GM18873 (cell line): ENCODE measurements around the gene SLC38A1.
"Not testable (repeated sequence)": the region's sequence is repeated elsewhere in the genome, so short reads cannot be mapped to it uniquely, and the experiment has no call there.

Source experiments
- ATAC-seq: cut with Tn5 transposase; IDR thresholded peaks from one replicate; pipeline ENCODE4 v1.9.1; 2021; ENCODE audit warnings: mild to moderate bottlenecking, moderate library complexity, moderate number of reproducible peaks; ENCODE audit not compliant: unreplicated experiment, low FRiP score

Gene SLC38A1

DNA sequence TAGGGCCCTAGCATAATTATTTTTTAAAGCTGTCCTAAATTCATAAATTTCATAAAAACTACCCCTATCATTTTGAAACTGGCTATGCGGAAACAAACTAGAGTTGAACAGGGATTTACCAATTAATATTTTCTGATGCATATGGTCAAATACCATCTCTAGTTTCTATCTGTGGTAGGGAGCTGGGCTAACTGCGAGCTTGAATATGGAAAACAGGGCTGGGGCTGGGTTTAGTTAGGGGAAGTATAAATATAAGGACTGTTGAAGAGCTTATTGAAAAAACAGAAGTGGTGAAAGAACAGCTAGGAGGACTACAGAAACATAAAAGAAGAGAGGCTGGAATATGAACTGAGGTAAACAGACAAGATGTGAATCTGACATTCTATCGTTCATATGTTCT lies 91.8 kb downstream of the SLC38A1 start:
- no peak for ATAC-seq

DNA sequence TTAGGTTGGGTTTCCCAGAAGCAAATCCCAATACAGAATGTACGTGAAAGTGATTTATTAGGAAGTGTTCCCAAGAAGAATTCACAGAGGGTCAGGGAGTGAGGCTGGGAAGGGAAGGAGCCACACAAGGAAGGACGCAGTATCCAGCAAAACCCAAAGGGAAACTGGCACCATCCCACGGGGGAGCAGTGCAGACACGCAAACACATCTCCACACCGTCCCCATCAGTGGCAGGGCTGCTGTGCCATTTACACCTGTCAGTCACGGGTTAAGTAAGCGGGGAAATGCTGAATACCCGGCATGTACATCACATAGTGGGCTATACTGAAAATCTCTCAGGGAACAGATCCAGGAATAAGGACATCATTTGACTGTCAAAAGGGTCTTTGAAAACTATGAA lies 93.9 kb downstream of the SLC38A1 start:
- ATAC-seq, result no peak

DNA sequence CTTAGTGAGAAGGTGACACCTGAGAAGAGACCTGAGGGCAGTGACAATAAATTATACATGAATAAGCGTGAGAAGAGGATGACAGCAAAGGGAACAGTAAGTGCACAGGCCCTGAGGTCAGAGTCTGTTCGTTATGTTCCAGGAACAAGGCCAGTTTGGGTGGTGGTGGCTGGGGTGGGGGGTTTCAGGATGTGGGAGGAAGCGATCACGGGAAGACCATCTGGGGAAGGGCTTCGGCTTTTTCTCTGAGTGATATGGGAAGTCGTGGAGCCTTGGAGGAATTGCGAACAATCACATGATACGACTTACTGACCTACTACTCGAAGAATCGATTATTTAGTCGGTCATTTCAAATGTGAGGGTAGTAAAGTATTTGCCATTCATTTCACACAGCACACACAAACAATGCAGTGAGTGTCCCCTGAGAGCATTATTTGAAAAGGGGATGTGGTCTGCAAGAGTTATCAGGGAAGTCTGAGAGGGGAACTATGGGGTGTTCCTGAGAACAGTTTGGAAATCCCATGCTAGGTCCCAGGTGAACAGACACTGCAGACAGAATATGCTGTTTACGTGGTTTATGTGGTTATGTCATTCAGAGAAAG lies 94.7 kb downstream of the SLC38A1 start:
- ATAC-seq, result no peak

DNA sequence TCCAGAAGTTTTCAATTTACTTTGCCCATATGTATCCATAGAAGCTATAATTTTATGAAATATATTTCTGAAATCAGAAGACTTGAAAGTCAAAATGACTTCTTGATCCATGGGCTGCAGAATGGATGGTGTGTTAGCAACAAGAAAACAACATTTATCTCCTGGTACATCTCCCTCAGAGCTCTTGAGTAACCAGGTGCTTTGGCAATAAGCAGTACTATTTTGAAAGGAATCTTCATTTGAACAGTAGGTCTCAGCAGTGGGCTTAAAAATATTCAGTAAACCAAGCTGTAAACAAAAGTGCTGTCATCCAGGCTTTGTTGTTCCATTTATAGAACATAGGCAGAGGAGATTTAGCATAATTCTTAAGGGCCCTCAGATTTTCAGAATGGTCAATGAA lies 100.4 kb downstream of the SLC38A1 start:
- ATAC-seq, result no peak

DNA sequence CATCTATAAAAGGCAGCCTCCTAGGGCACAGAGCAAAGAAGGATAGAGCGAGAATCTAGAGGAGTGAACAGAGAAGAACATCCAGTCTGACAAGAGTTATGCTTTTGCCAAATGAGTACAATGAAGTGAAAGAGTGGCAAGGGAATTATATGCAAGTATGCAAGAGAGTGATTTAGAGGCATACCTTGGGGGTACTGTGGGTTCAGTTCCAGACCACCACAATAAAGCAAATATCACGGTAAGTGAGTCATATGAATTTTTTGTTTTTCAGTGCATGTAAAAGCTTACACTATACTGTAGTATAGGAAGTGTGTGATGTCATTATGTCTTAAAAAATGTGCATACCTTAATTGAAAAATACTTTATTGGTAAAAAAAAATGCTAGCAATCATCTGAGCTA lies 101.4 kb downstream of the SLC38A1 start:
- ATAC-seq, result no peak

DNA sequence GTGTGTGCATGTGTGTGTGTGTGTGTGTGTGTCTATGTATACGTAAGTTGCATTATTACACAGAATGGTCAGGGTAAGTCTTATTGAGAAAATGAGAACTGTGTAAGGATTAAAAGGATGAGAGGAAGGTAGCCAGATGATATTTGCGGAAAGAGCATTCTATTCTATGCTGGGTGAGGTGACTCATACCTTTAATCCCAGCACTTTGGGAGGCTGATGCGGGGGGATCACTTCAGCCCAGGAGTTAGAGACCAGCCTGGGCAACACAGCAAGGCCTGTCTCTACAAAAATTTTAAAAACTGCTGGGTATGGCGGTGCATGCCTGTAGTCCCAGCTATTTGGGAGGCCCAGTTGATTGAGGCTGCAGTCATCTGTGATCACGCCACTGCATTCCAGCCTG lies 103.7 kb downstream of the SLC38A1 start:
- ATAC-seq, result no peak

DNA sequence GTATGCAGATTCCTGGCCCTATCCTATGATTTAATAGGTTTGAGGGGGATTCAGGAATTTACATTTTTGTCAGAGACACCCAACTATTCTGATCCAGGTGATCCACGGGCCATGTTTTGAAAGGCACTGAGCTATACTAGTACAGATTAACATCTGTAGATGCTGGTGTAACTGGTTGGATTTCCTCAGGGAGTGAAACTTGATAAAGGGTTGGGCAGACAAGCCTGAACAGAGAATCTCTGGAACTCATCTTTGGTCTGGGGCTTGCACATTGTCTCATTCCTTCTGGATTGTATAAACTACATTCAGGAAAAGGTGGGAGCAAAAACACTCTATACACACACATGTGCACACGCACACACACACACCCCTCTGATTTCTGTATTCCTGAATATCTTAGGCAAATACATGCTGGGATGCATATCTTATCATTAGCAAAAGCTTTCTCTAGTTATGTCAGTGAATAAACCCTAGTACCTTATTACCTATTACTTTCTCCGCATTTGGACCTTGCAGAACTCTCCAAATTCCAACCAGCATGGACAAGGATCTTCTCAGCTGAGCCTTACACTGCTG lies 104.6 kb downstream of the SLC38A1 start:
- no peak for ATAC-seq

DNA sequence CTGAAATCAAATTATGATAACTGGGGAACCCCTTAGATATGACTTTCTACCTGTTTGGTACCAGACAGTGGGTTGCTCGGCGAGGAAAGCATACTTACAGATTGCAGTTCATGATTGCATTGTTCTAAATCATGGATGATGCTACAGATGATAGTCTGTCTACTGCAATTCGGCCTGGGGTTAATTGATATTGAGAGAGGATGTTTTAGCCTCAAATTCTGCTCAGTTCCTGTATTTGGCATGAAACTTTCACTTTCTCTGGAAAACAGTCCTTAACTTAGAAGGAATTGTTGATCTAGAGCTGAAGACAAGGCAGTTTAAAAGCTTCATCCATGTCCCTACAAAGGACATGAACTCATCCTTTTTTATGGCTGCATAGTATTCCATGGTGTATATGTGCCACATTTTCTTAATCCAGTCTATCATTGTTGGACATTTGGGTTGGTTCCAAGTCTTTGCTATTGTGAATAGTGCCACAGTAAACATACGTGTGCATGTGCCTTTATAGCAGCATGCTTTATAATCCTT lies 106.2 kb downstream of the SLC38A1 start:
- not testable (repeated sequence) for ATAC-seq

DNA sequence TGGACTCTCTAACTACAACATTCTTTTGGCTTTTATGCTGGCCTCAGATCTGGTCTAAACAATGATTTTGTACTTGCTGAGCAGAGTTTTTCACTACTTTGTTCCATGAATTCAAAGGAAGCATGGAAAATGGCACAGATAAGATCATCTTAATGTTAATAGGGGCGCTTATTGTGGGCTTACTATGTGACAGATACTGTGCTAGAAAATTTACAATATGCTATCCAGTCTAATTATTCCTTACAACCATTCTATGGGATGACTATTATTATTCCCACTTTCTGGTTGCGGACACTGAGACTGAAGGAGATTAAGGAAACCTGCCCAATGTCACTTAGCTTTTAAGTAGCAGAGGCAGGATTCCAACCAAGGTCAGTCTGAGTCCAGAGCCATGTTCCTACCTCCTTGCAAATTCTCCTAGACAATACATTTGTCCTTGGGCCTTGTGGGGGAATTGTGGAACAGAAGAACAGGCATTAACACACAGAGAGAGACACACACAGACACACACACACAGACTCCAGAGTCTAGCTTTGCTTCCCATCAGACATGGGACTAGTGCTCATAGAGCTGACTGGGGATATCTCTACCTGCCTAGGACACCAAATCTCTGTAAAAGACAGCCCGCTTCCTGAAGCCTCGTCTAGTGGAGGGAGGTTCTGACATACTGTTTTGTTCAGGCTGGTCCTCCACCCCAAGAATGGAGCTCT lies 107.7 kb downstream of the SLC38A1 start:
- no peak for ATAC-seq

DNA sequence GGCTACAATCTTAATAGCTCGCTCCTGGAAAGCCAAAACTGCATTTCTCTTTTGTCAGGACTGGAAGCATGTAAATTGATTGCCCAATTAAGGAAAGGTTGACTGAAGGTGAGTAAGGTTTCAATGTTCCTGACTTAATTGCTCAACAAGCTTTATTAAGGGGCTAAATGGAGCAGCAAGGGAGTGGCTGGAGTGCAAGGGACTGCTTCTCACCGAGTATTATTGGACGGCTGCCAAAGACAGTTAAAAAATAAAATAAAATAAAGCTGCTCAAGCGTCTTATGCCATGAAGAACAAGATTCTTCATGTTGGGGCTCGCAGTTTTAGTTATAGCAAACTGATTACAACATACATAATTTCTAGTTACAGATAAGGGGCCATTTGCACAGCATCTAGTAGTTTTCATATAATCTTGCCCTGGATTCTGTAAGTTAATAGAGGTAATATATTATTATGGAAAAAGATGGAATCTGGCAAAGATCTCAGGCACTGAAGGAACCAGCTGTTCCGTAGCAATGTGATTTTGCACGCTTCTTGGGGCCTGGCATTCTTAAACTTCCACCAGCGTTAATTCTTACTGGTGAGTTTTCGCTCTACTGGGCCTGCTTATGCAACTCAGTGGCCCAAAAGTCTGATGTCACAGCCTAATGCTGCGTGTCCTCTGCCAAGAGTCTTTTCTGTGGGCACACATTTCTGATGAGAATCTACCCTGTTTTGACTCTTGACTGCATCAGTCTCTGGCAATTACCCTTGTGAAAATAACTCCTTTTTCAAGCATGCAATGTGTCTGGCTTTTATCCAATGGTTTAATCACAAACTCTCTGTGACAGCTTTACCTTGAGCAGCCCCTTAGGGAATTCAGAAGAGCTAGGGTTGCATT lies 108.5 kb downstream of the SLC38A1 start:
- no peak for ATAC-seq

DNA sequence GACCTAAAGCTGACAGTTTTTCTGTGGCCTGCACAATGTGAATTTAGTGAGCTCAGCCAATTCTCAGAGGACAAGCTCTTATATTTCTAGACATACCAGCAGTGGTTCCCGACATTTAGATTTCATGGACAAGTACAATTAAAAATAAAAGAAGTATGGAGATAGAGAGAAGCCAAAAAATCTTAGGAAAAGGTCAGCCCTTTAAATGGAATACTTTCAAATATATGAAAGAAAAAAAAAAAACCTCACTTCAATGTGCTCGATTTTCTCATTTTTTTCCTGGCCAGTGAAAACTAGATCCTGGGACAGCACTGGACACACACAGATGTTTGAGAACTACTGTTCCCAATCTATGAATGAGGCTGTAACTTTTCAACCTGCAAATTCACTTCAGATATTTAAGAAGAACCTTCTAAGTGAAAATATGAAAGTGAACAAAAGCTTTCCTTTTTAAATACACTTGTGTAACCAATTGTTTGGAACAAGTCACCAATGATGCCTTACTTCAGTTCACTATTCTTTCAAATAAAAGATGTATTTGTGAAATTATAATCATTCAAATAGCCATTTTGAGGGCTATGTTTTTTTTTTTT lies 109.4 kb downstream of the SLC38A1 start:
- ATAC-seq, result no peak

DNA sequence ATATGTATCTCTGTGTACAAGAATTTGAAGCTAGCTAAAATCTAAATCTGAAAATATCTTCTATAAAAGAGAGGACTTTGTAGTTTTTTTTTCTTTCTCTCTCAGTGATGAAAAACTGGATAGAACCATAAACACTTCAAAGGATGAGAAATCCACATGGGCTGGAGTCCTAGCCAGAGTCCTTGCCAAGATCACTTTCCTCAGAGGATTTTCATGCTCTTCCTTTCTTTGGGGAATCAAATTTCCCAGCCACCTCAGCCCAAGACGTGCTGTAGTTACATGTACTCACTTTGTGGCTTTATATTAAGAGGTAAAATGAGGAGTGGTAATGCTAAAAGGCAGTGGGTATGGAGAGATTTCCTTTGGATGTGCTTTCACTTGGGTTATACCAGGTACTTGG lies 110.3 kb downstream of the SLC38A1 start:
- ATAC-seq, result no peak

DNA sequence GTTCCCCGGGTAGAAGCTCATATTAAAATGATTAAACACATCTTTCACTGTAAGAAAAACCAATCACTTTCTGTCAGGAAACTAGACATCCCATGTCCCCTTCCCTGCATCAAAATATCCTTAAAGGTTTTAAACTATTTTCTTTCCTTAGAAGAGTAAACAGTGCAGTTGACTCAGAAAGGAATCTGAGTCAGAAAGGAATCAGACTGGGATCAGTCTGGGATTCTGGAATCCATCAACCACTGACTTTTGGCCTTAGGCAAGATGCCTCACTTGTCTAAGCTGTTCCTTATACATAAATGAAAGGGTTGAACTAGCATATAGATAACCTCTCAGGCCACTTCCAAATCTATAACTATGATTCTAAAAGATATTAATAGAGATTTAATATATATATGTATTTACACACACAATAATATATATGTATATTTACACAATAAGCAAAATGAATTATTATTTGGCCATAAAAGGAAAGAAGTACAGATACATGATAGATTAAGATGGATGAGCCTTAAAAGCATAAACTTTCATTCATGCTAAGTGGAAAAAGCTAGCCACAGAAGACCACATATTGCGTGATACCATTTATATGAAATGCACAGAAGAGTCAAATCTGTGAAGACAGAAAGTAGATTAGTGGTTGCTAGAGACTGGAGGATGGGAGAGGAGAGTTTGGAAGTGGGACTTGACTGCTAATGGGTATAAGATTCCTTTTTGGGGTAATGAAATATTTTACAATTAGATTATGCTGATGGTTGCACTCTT lies 114.4 kb downstream of the SLC38A1 start:
- ATAC-seq, result no peak

DNA sequence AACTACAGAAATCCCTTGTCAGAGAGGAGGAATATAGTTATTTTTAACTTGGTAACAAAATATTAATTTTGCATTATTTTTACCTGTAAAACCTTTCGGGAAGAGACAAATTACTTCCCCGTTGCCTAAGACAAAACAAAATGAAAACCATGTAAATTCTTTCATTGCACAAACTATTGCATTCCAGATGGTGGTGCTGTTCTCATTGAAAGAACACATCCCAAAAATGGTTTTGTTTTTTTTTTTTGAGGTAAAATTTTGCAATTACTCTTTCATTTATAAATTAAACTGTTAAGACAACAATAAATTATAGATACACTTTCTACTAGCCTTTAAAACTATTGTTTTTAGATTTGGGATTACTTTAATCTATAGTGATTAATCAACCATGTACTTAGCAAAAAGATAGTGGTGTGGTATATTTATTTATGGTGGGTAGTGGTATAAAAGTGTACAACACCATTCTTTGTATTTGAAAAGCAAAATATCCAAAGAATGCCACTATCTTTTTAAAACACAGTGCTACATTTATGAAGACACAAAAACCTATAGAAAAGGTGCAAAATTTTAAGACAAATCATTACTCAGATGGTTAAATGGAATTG lies 115.5 kb downstream of the SLC38A1 start:
- ATAC-seq, result no peak

DNA sequence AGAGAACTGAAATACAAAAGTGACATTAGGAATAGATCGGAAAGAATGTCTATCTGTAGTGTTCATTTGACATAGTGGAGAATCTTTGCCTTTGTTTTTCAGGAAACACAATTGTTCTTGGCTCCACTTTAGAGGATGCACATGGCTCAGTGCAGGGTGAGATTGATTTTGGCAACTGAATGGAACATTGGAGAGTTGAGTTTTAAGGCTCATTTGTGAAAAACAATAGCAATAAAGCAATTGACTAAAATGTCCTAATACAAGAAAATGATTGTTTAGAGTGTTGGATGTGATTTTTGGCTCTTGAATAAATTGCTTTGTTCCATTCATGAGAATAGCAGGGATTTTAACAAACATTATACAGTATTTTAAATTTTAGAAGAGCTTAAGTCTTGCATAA lies 116.4 kb downstream of the SLC38A1 start:
- ATAC-seq, result no peak

DNA sequence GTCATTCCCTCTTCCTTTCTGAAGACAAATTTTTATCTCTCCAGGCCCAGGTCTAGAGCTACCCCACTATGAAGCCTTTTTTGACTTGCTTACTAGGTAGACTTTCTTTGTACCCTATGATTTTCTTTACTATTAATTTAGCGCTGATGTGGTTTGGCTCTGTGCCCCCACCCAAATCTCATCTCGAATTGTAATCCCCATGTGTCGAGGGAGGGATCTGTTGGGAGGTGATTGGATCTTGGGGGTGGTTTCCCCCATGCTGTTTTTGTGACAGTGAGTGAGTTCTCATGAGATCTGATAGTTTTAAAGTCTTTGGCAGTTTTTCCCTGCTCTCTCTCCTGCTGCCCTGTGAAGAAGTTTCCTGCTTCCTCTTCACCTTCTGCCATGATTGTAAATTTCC lies 118.1 kb downstream of the SLC38A1 start:
- no peak for ATAC-seq

DNA sequence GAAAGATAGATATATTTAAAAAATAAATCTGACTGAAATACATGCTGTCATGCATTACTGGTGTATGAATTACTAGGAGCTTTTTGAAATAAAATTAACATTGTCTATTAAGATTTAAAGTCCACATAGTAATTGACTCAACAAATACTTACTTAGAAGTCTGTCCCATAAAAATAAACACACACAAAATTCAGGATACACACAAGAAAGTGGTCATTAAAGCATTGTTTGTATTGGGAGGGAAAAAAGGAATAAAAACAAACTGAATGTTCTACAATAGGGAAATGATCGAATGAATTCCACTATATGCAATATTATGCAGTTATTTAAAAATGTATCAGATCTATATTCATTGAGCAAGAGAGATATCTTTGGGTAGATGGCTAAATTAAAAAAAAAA lies 118.9 kb downstream of the SLC38A1 start:
- no peak for ATAC-seq

DNA sequence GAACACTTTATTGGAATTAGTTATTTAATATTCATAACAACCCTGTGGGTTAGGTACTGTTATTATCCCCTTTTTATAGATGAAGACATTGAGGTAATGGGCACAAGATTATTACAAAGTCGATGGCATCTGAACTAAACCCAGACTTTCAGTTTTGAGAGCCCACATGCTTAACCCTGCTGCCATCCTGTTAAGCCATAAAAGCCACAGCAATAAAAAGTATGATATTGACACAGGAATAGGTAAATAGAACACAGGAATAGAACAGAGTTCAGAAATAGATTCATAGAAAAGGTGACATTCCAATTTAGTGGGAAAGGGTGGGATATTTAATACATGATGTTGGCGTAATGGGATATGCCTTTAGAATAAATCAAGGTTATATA lies 119.8 kb downstream of the SLC38A1 start:
- ATAC-seq, result no peak

DNA sequence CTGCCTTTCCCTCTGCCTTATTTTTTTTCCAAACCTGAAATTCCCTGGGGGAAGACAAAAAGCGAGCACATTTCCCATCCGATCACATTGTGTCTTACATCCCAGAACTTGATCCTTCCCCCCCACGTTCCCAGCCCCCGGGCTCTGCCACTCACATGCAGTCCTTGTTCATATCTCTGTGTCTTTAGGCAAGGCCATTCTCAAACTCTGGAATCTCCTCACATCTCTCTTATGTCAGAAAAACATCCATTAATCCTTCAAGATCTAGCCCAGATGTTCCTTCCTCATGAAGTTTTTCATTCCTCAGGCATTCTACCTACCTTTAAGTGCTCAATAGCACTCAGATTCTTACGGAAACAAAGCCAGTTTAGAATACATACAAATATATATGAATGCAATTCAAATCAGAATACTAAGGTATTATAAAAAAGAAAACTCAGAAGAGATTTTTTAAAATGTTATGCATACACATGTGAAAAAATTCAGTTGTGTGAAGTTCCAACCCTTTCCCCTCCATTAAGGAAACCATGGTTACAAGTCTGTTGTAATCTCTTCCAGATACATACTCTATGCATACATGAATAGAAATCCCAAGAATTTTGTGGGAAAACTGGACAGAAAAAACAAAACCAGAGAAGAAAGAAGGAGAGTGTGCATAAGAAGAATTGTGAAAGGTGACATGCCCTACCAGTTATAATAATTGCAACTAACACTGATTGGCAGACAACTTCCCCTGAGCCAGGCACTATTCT lies 120.3 kb downstream of the SLC38A1 start:
- ATAC-seq, result no peak
